NCI-H2171 treated with DMSO at 0.1 percent for 48 hours (cell line): Measurements from ENCODE around the gene TNIK.

ENCODE experiments used
- DNase-seq: peaks from one replicate; lab custom pipeline; 2025; lab: John Stamatoyannopoulos, UW

Gene TNIK

DNA sequence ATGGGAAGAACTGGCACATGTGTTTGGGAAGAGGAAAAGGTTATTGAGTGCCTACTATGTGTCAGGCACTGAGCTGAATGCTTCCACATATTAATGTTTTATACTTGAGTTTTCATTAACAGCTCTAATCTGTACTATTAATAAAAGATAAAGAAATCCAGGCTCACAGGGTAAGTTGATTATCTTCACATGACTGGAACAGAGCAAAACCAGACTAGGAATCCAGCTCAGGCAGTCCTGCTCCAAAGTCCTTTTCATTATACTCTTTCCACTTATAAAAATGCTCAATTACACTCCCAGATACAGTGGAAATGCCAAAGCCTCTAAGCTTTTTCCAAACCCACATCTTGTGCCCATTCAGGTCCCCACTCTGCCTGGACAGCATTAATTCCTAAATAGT lies 97.6 kb downstream of the TNIK start:
- DNase-seq, result no peak

GRCh38 chr3:171358881-171359198 lies 101.4 kb downstream of the TNIK start:
- DNase-seq, result no peak

DNA sequence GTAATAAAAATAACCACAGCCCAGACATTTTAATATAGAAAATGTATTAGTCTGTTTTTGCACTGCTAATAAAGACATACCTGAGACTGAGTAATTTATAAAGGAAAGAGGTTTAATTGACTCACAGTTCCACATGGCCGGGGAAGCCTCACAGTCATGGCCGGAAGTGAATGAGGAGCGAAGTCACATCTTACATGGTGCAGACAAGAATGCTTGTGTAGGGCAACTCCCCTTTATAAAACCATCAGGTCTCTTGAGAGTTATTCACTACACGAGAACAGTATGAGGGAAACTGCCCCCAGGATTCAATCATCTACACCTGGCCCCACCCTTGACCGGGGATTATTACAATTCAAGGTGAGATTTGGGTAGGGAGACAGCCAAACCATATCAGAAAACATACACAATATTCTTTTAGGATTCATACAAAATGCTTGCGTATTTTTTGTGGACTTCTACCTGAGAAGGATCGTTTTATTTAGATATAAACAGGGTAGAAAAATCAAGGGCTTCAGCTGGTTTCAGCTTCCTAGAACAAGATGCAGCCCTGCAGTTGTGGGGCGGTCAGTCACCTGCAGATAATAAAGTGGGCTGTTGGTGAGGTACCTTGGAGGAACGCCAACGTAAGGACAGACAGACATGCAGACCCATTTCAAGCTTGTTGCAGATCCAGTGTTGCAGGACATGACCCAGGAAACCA lies 101.9 kb downstream of the TNIK start:
- no peak for DNase-seq

- DNase-seq, result no peak
These were observed 102.5 kb downstream of the TNIK start for GRCh38 chr3:171357721-171358120.

DNA sequence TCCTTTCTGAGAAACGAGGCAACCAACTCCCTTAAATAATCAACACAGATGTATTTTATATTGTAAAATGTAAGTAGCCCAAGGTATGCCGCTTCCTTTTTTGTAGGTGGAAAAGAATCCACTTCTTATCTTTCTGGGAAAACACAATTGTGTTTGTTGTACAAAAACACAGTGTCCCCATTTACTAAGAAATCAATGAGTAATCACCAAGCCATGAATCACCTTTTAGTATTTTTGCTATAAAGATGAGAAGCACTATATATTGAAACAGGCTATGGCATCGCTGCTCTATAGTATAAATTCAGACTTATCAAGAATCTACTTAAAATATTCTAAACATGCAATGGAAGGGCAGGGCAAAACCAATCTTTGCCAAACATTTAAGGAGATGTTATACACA lies 104.0 kb downstream of the TNIK start:
- no peak for DNase-seq

DNA sequence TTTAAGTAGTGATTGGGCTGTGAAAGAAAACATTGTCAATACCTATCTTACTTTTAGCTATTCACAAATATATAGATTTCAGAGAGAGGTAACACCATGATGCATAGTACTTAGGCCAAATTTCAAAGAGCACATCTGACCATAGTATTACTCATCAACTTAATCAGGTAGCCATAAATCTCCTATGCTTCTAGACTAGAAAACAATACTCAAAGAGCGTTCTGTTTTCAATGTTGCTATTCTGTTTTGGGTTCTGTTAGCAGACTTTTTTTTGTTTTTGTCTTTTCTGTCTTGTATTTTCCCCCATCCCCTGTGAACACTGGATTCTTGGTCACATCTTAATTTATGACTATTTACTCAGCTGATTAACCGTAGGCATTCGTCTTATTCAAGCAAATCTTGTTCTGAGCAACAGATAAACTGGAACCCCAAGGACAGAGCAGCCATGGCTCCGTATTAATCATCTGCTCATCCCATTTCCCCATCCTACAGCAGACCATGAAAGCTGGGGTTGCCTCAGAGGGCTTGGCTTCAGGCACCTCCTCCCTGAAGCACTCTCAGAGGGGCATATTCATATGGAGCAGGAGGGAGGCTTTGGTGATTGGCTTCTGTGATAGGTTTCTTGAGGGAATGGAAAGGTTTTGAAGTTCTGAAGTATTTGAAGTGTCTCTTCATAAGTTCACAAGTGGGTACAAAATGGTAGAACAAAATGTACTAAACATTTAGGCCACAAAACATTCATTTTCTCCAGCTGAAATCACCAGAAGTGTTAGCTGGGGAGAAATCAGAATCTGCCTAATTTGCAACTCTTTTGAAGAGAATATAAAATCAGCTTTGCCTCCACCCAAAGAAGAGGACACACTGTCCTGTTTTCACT lies 105.3 kb downstream of the TNIK start:
- no peak for DNase-seq

- no peak for DNase-seq
These were observed 106.0 kb downstream of the TNIK start for GRCh38 chr3:171354049-171354705.

DNA sequence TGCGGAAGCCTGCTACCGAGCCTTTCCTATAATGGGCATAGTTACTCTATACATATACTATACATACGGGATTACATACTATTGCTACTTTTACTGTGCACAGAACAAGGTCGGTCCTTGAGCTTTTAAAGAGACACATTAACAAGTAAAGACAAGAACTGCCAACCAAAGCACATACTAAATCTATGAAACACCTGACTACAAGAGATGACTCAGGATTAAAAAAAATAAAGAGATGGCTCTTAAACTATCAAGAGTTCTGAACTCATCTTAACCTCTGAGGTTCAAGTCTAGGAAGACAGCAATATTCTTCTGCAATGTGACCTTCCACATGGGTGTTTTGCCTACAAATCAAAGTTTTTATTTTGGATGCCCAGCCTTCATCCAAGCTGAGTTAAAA lies 106.8 kb downstream of the TNIK start:
- no peak for DNase-seq

DNA sequence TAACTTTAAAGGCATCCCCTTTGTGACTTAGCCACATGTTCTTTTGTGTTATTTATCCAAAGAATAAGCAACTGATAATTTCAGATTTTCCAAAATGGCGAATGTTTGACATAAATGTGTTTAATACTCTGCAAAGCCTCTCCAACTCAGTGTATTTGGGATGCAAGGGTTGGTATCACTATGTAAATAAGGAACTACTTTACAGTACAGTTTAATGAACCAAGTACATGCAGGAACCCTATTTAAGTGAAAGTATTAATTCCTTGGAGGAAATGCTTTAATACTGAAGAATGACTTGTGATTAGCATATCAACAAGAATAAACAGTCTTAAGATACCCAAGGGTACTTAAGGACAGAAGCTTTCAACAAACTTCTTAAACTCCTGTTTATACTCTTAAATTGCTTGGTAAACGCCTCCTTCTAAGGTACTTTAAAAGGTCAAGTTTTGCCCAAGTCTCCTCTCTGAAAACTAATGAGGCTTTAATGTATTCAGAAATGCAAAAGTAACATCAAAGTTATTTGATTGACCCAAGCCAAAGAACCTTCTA lies 107.7 kb downstream of the TNIK start:
- no peak for DNase-seq

GRCh38 chr3:171351676-171352075 lies 108.5 kb downstream of the TNIK start:
- peak; percentile 29 for DNase-seq

GRCh38 chr3:171350364-171350763 lies 109.8 kb downstream of the TNIK start:
- DNase-seq, result no peak

GRCh38 chr3:171349392-171349791 lies 110.8 kb downstream of the TNIK start:
- no peak for DNase-seq

DNA sequence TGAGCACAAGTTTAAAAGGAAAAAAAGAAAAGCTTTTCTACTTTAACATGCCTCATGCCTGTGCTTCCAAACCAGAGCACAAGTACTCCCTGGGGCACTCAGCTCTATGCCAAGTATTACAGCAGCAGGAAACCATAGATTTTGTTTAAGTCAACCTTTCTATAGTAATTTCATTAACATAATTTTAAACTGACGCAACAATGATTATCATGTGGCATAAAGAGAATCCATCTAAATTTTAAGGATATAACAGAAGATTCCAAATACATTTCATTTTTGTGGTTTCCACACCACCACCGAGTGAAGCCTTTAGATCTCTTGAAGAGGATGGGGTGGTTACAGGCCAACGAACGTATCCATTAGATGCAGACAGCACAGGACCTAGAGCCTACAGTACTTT lies 112.1 kb downstream of the TNIK start:
- DNase-seq, result no peak

GRCh38 chr3:171347301-171348039 lies 112.7 kb downstream of the TNIK start:
- DNase-seq, result no peak

- DNase-seq, result no peak
These were observed 113.5 kb downstream of the TNIK start for GRCh38 chr3:171346582-171347300.

DNA sequence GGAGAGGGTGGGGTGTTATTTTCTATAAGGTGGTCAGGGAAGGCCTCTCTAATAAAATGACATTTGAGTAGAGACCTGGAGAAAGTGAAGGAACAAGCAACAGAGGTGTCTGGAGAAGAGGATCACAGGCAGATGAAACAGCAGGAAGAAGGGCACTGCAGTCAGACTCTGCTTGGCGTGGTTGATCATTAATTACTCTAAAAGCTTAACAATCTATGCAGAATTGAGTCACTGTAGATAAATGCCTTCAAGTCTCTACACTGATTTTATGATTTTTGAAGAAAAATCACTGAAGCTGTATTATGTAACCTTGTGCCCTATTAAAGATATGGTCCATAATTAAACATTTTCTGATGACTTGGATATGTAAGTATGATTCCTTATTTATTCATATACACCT lies 114.2 kb downstream of the TNIK start:
- no peak for DNase-seq

DNA sequence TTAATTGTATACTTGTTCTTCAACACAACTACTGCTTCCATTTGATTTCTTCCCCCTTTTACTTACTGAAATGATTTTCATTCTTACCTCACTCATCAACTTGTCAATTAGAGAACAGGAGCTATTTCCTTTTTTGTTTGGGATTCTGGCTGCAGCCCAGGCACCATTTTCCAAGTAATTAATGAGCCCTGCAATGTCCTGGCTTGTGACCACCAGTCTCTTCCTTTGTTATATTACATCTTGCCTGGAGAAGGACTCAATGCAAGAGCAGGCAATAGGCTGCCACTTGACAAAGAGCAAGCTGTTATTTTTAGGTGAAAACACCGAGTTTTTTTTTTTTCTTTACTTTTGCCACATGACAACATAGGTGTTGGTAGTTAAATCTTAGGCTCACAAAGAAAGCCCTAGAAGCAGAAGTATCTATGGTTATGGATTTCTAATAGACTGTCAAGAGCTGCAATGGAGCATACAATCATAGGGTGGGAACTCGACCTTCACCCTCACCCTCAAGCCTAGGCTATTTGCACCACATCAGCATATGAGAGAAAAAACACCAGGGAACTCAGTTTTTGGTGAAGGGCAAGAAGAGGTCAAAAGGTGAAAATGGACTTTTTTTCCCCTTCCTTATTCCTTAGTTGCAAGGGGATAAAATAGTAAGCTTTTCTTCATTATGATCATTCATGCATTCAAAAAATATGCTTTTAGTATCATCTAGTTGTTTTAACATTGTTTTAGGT lies 114.9 kb downstream of the TNIK start:
- DNase-seq, result no peak

DNA sequence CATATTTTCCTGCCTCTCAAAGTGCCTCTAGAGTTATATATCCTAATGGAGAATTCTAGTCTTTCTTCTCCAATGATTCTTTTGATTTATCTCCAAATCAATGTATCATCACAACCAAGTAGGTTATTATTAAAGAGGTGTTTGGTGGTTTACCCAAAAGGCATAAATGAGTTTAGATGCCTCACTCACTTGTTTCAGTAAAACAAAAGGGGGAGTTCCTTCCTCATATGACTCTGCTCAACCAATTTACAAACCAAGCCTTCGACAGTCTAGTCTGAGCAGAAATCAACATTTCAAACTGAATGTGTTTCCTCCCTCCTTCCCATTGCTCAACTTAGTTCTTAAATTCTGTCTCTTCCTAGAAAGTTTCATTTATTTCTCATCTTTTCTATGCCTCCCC lies 116.5 kb downstream of the TNIK start:
- DNase-seq, result no peak

DNA sequence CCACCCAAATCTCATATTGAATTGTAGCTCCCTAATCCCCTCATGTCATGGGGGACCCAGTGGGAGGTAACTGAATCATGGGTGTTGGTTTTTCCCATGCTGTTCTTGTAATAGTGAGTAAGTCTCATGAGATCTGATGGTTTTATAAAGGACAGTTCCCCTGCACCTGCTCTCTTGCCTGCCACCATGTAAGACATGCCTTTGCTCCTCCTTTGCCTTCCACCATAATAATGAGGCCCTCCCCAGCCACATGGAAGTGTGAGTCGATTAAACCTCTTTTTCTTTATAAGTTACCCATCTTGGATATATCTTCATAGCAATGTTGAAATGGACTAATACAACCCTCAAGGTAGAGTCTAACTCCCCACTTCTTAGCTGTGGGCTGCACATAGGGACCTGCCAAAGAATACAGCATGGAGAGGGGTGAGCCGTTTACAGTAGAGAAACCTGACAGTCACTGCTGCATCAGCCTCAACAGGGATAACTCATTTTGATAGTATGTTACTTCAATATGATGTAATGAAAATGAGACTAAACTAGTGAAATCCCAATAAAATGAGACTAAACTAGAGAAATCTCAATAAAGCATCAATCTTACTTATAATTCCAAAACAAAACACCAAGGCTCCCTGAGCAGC lies 117.3 kb downstream of the TNIK start:
- DNase-seq, result no peak

DNA sequence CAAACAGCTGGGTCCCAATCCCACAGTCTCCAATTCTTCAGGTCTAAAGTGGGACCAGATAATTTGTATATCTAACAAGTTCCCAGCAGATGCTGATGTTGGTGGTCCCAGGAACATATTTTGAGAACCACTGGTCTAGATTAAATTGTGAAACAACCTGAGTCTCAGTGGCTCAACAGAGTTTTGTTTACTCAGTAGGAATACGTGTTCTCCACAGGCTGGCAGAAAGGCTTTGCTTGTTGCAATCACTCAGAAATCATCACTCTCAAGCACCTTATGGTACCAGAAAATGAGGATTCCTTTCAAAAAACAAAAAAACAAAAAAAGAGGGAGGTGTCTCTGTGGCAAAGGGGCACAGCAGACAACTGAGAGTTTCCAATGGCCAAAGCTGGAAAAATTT lies 118.0 kb downstream of the TNIK start:
- no peak for DNase-seq
